Breast epithelium (tissue), 4 donors: ENCODE results near the gene FAAH2. TPM values are rescaled to one million over a fixed set of nuclear protein-coding genes. Genes with fewer than 3 reads are reported as not detected.

ENCODE experiments used
- DNase-seq, 2 donors: peaks; one replicate each; pipeline ENCODE4 v3.0.0-alpha.2; 2019; ENCODE audit warnings: low spot score in 2 of 2
- H3K27ac ChIP-seq, 2 donors: fragments of 200-600 bp; sonication (generic) in 1 of 2; one replicate each; pipeline ENCODE4 v1.5.1; 2016 to 2019; ENCODE audit warnings: mild to moderate bottlenecking in 1 of 2
- H3K27me3 ChIP-seq, 2 donors: fragments of 200-600 bp; sonication (generic) in 1 of 2; one replicate each; pipeline versions ENCODE4 v1.5.1 to v1.6.0; 2017 to 2019; ENCODE audit warnings: control low read depth in 1 of 2, mild to moderate bottlenecking in 1 of 2
- H3K36me3 ChIP-seq: fragments of 200-600 bp; one replicate; pipeline ENCODE4 v1.5.1; 2019
- H3K4me1 ChIP-seq, 2 donors: fragments of 200-600 bp; sonication (generic); one replicate each; pipeline ENCODE4 v1.5.1; 2016 to 2019; ENCODE audit warnings: control low read depth in 1 of 2
- H3K4me3 ChIP-seq, 3 donors: fragments of 200-600 bp; sonication (generic); 1 replicate in 2 of 3; 2 replicates in 1 of 3; pipeline ENCODE4 v1.5.1; 2016 to 2019; ENCODE audit warnings: mild to moderate bottlenecking in 3 of 3, moderate library complexity in 2 of 3
- H3K9me3 ChIP-seq, 2 donors: fragments of 200-600 bp; sonication (generic) in 1 of 2; one replicate each; pipeline ENCODE4 v1.5.1; 2016 to 2019; ENCODE audit warnings: control low read depth in 1 of 2
- CTCF ChIP-seq, 3 donors: fragments of 450-650 bp; IDR thresholded peaks; one replicate each; pipeline ENCODE4 v1.5.1; 2016 to 2017; ENCODE audit warnings: antibody characterized with exemption in 3 of 3, mild to moderate bottlenecking in 3 of 3, moderate library complexity in 3 of 3
- POLR2A ChIP-seq: fragments of 450-650 bp; IDR thresholded peaks from one replicate; pipeline ENCODE4 v1.6.1; 2016; ENCODE audit warnings: antibody characterized with exemption, mild to moderate bottlenecking, moderate library complexity
- POLR2AphosphoS5 ChIP-seq, 3 donors: sonication (generic); formaldehyde crosslinking; IDR thresholded peaks; one replicate each; pipeline ENCODE4 v1.6.1; 2017; ENCODE audit warnings: antibody characterized with exemption in 3 of 3
- intact Hi-C: fragments of 100-400 bp; cut with DNase I; formaldehyde crosslinking; loops from one replicate; pipeline ENCODE4 v1.15.1; 2023; ENCODE audit warnings: low total_unique reads
- total RNA-seq, 3 donors: library from RNA; depleted of rRNA; stranded (reverse); fragments of >200 nt; gene quantifications; one replicate each; pipeline ENCODE4 v1.1.0, GENCODE V29; 2016

The FAAH2 gene
- total RNA-seq, 3 donors from 2014 or later: 0.64 to 52.7 (median 30.2) TPM

- H3K27me3 ChIP-seq: peaks cover 0 to 27% of the 10 kb centered on the region in 2 donors
- no peaks in the 10 kb centered on the region for H3K4me1 ChIP-seq
- H3K27ac ChIP-seq: no peak overlapping the region
- no peak for DNase-seq
- intact Hi-C loops: no loop called here
- TF ChIP-seq POLR2AphosphoS5 (IDR thresholded peaks at IDR 0.05) (no peak), CTCF (IDR thresholded peaks at IDR 0.05) (no peak), POLR2A (no peak)
- H3K9me3 ChIP-seq: peaks cover 15 to 46% of the 10 kb centered on the region in 2 donors
- H3K4me3 ChIP-seq: no peak overlapping the region
- no peaks in the 10 kb centered on the region for H3K36me3 ChIP-seq
These were observed 19.6 kb upstream of the FAAH2 start for GRCh38 chrX:57266871-57267270.

- H3K9me3 ChIP-seq: peaks cover 15 to 46% of the 10 kb centered on the region in 2 donors
- no peaks in the 10 kb centered on the region for H3K36me3 ChIP-seq
- DNase-seq: no peak
- TF ChIP-seq CTCF (IDR thresholded peaks at IDR 0.05) (no peak), POLR2AphosphoS5 (IDR thresholded peaks at IDR 0.05) (no peak), POLR2A (no peak)
- no peaks in the 10 kb centered on the region for H3K4me1 ChIP-seq
- no peak overlapping the region for H3K4me3 ChIP-seq
- H3K27ac ChIP-seq: no peak overlapping the region
- H3K27me3 ChIP-seq: peaks cover 0 to 27% of the 10 kb centered on the region in 2 donors
- intact Hi-C loops: no loop called here
These were observed 19.2 kb upstream of the FAAH2 start for GRCh38 chrX:57267308-57267707.

GRCh38 chrX:57270980-57271379 lies 15.5 kb upstream of the FAAH2 start:
- H3K4me3 ChIP-seq: no peak overlapping the region
- no peaks in the 10 kb centered on the region for H3K36me3 ChIP-seq
- H3K9me3 ChIP-seq: peaks cover 12 to 37% of the 10 kb centered on the region in 2 donors
- no peaks in the 10 kb centered on the region for H3K4me1 ChIP-seq
- DNase-seq: no peak
- H3K27ac ChIP-seq: no peak overlapping the region
- peaks cover 0 to 21% of the 10 kb centered on the region in 2 donors for H3K27me3 ChIP-seq
- intact Hi-C loops: no loop called here
- TF ChIP-seq POLR2A (no peak), CTCF (IDR thresholded peaks at IDR 0.05) (no peak), POLR2AphosphoS5 (IDR thresholded peaks at IDR 0.05) (no peak)

GRCh38 chrX:57282568-57282967 lies 3.9 kb upstream of the FAAH2 start:
- TF ChIP-seq POLR2AphosphoS5 (IDR thresholded peaks at IDR 0.05) (no peak), CTCF (IDR thresholded peaks at IDR 0.05) (no peak), POLR2A (no peak)
- no peaks in the 10 kb centered on the region for H3K36me3 ChIP-seq
- no peaks in the 10 kb centered on the region for H3K4me1 ChIP-seq
- no peak overlapping the region for H3K4me3 ChIP-seq
- H3K27me3 ChIP-seq: peaks cover 0 to 12% of the 10 kb centered on the region in 2 donors
- peaks cover 0 to 26% of the 10 kb centered on the region in 2 donors for H3K9me3 ChIP-seq
- intact Hi-C loops: no loop called here
- H3K27ac ChIP-seq: no peak overlapping the region
- no peak for DNase-seq

GRCh38 chrX:57285001-57285400 lies 1.5 kb upstream of the FAAH2 start:
- Histone ChIP-seq H3K27ac (no peak overlapping the region), H3K9me3 (peaks cover 0 to 7% of the 10 kb centered on the region in 2 donors), H3K27me3 (peaks cover 0 to 12% of the 10 kb centered on the region in 2 donors), H3K36me3 (no peaks in the 10 kb centered on the region), H3K4me3 (no peak overlapping the region), H3K4me1 (no peaks in the 10 kb centered on the region)
- intact Hi-C loops: no loop called here
- no peak for DNase-seq
- TF ChIP-seq CTCF (IDR thresholded peaks at IDR 0.05) (no peak), POLR2AphosphoS5 (IDR thresholded peaks at IDR 0.05) (no peak), POLR2A (no peak)
